HFF-Myc (cell line): ENCODE results near the gene MAGOH.
"Not testable (repeated sequence)": the region's sequence is repeated elsewhere in the genome, so short reads cannot be mapped to it uniquely, and the experiment has no call there.

Experiments
- DNase-seq: peaks from one replicate; pipeline ENCODE4 v3.0.0-alpha.2; 2011; ENCODE audit warnings: low read depth; ENCODE audit errors: extremely low read depth
- H3K4me3 ChIP-seq: replicated peaks from 2 replicates; pipeline ENCODE4 v1.5.1; 2011; ENCODE audit warnings: low read depth, mild to moderate bottlenecking, control low read depth, low read length
- CTCF ChIP-seq: IDR thresholded peaks from 2 replicates; pipeline ENCODE4 v1.5.1; 2012; ENCODE audit warnings: mild to moderate bottlenecking, low read depth, low read length, control low read depth; ENCODE audit errors: missing control alignments

MAGOH gene

GRCh38 chr1:53218201-53218600, 20.1 kb downstream of the MAGOH start:
- no peak for DNase-seq
- H3K4me3 ChIP-seq = no peak overlapping the region
- no peak for TF ChIP-seq CTCF

DNA sequence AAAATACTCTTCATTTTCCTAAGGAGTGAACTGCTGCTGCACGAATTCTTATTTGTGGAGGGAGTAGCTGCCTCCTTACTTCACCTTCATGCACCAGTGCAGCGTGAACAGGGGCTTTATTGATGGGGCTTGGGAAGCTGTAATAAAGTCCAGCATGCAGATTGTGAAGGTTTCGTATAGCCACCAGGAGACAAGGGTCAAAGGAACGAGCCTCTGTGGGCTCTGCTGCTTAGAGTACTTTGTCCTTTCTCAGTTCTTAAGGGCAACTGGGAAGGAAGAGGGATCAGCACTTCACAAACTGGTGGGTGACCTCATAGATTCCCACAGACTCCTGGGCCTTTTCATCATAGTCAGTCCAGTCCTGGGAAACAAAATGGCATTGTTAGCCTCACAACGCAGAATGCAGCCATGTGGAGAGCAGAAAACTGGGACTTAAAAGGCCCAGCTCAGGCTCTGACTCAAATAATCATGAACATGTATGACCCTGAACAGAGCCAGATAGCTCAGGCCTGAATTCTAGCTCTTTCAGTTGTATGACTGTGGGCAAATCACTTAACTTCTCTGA, 23.9 kb downstream of the MAGOH start:
- TF ChIP-seq CTCF = no peak
- H3K4me3 ChIP-seq = no peak overlapping the region
- DNase-seq = no peak

DNA sequence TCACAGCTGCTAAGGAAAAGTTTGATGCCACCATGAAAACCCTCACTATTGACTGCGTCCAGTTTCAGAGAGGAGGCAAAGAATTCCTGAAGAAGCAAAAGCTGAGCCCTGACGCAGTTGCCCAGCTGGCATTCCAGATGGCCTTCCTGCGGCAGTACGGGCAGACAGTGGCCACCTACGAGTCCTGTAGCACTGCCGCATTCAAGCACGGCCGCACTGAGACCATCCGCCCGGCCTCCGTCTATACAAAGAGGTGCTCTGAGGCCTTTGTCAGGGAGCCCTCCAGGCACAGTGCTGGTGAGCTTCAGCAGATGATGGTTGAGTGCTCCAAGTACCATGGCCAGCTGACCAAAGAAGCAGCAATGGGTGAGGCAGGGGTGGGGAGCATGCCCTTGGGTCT, 27.4 kb downstream of the MAGOH start:
- no peak overlapping the region for H3K4me3 ChIP-seq
- no peak for DNase-seq
- TF ChIP-seq CTCF = no peak

DNA sequence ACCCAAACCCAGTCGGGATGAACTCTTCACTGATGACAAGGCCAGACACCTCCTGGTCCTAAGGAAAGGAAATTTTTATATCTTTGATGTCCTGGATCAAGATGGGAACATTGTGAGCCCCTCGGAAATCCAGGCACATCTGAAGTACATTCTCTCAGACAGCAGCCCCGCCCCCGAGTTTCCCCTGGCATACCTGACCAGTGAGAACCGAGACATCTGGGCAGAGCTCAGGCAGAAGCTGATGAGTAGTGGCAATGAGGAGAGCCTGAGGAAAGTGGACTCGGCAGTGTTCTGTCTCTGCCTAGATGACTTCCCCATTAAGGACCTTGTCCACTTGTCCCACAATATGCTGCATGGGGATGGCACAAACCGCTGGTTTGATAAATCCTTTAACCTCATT, 28.0 kb downstream of the MAGOH start:
- DNase-seq = no peak
- TF ChIP-seq CTCF = no peak
- no peak overlapping the region for H3K4me3 ChIP-seq

DNA sequence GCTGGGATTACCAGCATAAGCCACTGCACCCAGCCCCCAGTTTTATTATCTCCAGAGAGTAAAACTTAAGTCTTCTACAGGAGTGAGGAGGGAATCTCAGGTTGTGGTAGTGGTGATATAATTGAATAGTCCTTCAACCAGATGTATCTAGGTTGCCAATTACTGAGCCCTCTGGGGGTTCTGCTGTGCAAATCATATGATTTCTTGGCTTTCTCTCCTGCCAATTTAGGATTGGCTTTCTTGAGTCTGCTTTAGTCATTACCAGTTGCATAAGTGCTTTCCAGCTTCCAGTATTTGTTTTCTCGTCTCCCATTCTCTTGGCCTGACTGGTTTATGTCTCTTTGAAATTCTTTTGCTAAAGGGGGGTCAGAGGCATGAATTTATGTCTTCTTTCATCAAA, 30.6 kb downstream of the MAGOH start:
- no peak for TF ChIP-seq CTCF
- DNase-seq = no peak
- H3K4me3 ChIP-seq = no peak overlapping the region

- DNase-seq = no peak
- H3K4me3 ChIP-seq = no peak overlapping the region
- no peak for TF ChIP-seq CTCF
Observed at GRCh38 chr1:53206735-53207379, 31.5 kb downstream of the MAGOH start.

GRCh38 chr1:53206083-53206685, 32.1 kb downstream of the MAGOH start:
- not testable (repeated sequence) for H3K4me3 ChIP-seq, DNase-seq

GRCh38 chr1:53205496-53205895, 32.8 kb downstream of the MAGOH start:
- DNase-seq, H3K4me3 ChIP-seq: not testable (repeated sequence)
